22Rv1 (cell line): ENCODE results near the gene RSF1.
A peak's percentile ranks its signal among the peaks of the same experiment; 100 is the strongest.
"Not testable (repeated sequence)": the region's sequence is repeated elsewhere in the genome, so short reads cannot be mapped to it uniquely, and the experiment has no call there.

Experiments used
- H3K27ac ChIP-seq: fragments of 450-650 bp; 2 replicates; pipeline ENCODE4 v1.5.1; 2017
- ZFX ChIP-seq: fragments of 450-650 bp; IDR thresholded peaks from 2 replicates; pipeline ENCODE4 v1.6.1; 2017; ENCODE audit warnings: antibody characterized with exemption, borderline replicate concordance
- TF ChIP-seq, protein P1 (sequence below): fragments of 450-650 bp; IDR thresholded peaks from 2 replicates; pipeline ENCODE4 v1.5.1; 2017; ENCODE audit warnings: mild to moderate bottlenecking

Gene RSF1

DNA sequence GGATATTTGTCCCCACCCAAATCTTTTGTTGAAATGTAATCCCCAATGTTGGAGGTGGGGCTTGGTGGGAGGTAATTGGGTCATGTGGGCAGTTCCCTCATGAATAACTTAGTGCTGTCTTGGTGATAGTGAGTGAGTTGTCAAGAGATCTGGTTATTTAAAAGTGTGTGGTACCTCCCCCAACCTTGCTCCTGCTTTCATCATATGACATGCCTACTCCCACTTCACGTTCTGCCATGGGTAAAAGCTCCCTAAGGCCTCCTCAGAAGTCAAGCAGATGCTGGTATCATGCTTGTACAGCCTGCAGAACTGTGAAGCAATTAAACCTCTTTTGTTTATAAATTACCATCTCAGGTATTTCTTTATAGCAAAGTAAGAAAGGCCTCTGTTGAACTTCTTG, 31.0 kb upstream of the RSF1 start:
- no peak overlapping the region for H3K27ac ChIP-seq
- no peak for TF ChIP-seq ZFX
- TF ChIP-seq, protein P1, sequence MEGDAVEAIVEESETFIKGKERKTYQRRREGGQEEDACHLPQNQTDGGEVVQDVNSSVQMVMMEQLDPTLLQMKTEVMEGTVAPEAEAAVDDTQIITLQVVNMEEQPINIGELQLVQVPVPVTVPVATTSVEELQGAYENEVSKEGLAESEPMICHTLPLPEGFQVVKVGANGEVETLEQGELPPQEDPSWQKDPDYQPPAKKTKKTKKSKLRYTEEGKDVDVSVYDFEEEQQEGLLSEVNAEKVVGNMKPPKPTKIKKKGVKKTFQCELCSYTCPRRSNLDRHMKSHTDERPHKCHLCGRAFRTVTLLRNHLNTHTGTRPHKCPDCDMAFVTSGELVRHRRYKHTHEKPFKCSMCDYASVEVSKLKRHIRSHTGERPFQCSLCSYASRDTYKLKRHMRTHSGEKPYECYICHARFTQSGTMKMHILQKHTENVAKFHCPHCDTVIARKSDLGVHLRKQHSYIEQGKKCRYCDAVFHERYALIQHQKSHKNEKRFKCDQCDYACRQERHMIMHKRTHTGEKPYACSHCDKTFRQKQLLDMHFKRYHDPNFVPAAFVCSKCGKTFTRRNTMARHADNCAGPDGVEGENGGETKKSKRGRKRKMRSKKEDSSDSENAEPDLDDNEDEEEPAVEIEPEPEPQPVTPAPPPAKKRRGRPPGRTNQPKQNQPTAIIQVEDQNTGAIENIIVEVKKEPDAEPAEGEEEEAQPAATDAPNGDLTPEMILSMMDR, result no peak

DNA sequence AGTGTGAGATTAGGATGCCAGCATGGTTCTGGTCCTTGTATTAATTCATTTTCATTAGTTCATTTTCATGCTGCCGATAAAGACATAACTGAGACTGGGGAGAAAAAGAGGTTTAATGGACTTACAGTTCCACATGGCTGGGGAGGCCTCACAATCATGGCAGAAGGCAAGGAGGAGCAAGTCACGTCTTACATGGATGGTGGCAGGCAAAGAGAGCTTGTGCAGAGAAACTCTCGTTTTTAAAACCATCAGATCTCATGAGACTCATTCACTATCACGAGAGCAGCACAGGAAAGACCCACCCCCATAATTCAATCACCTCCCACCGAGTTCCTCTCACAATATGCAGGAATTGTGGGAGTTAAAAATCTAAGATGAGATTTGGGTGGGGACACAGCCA, 23.2 kb upstream of the RSF1 start:
- not testable (repeated sequence) for H3K27ac ChIP-seq

DNA sequence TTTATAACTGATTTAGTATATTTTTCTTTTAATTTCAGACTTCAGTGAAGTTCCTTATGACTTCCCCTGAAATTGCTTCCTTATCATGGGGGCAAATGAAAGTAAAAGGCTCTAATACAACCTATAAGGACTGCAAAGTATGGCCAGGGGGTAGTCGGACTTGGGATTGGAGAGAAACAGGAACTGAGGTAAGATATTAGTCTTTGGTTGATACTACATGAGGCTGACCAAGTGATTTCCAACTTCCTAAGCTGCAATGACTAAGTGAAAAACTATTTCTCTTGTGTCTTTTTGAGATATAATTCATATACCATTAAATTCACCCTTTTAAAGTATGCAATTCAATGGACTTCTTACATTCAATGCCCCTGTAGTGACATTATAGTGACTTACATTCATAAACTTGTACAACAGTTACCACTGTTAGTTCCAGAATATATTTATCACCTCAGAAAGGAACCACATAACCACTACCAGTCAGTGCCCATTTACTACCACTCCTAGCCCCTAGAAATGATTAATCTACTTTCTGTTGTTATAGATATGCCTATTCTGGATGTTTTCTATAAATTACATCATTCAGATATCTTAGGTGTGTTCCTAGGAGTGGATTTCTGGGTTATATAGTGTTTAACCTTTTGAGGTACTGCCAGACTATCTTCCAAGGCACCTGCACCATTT, 22.1 kb upstream of the RSF1 start:
- TF ChIP-seq, protein P1, result no peak
- no peak for TF ChIP-seq ZFX
- no peak overlapping the region for H3K27ac ChIP-seq

DNA sequence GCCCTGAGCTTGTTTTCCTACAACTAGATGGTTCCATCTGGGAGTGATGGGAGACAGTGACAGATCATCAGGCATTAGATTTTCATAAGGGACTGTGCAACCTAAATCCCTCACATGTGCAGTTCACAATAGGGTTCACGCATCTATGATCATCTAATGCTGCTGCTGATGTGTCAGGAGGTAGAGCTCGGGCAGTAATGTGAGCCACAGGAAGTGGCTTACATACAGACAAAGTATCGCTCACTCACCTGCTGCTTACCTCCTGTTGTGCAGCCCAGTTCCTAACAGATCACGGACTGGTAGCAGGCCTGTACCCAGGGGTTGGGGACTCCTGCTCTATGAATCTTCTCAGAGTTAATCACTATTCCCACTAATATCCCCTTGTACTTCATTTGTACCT, 12.8 kb upstream of the RSF1 start:
- H3K27ac ChIP-seq, result no peak overlapping the region
- TF ChIP-seq ZFX, result no peak
- TF ChIP-seq, protein P1, result no peak

DNA sequence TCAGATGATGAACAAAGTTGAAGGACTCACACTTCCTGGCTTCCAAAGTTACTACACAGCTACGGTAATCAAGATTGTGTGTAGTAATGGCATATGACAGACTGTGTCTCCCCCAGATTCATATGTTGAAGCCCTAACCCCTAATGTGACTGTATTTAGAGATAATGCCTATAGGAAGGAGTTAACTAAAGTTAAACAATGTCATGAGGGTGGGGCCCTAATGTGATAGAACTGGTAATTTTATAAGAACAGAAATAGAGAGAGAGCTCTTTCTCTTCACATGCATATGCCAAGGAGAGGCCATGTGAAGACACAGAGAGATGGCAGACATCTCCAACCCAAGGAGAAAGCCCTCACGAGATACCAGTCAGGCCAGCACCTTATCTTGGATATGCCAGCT, 8.4 kb upstream of the RSF1 start:
- TF ChIP-seq, protein P1, result no peak
- TF ChIP-seq ZFX, result no peak

DNA sequence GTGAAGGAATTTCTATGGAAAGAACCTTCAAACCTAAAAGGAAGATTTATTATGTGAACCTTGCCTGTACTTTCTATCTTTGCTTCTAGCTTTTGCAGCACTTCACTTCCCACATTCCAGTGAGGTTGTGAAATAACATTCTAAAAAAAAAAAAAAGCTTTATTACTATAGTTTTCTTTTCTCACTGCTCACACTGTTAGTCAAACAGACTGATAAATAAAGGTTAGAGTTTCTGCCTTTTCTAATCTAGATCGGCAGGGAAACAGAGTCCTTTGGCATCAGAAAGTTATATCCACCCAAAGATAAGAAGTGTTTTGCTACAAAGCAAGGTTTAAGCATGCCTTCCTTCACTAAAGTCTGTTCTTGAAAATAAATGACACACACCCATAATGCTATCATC, 3.3 kb upstream of the RSF1 start:
- no peak overlapping the region for H3K27ac ChIP-seq
- TF ChIP-seq ZFX, result no peak
- TF ChIP-seq, protein P1, result no peak

More for the DNA sequence above, 8.4 kb upstream of the RSF1 start:
- no peak overlapping the region for H3K27ac ChIP-seq

DNA sequence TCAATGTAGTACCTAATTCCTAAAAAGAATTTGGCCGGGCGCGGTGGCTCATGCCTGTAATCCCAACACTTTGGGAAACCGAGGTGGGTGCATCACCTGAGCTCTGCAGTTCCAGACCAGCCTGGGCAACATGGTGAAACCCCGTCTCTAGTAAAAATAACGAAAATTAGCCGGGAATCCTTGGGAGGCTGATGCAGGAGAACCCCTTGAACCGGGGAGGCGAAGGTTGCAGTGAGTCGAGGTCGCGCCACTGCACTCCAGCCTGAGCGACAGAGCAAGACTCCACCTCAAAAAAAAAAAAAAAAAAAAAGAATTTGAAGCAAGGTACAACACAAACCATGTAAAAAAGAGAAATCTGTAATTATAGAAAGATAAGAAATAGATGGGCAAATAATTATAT, 1.6 kb upstream of the RSF1 start:
- H3K27ac ChIP-seq, result not testable (repeated sequence)

DNA sequence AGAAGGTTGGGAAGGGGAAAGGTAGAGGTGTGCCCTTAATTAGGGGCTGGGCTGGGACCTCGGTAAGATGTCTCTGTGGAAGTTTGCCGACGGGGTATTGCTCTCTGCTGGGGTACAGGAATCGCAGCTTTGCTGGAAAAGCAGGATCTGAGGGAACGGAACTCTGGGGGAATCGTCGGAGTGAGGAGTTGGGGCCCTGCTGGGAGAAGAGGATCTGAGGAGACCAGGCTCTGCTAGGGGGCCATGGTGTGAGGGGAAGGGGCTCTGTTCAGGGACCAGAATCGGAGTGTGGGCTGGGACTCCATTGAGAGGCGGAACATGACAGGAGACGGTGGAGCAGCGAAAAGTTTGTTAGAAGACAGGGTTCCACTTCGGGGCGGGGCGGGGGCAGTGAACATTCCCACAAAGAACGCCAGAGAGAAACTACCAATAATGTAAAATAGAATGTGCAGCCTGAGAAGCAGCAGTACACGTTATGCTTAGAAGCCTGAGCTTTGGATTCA, 878 bp upstream of the RSF1 start:
- TF ChIP-seq, protein P1, result no peak
- no peak for TF ChIP-seq ZFX
- peak overlapping the region; percentile 88; the same call in 1 of the 2 replicates for H3K27ac ChIP-seq
